Ovary (tissue), 9 donors: ENCODE measurements around the gene ZNF597. TPM values are rescaled to one million over a fixed set of nuclear protein-coding genes. Genes with fewer than 3 reads are reported as not detected.

ENCODE experiments used
- DNase-seq, 5 donors: peaks; one replicate each; pipeline ENCODE4 v3.0.0-alpha.2; 2019 to 2020
- H3K27ac ChIP-seq, 2 donors: fragments of 200-600 bp; one replicate each; pipeline versions ENCODE4 v1.5.1 to v1.8.0; 2019 to 2022
- H3K27me3 ChIP-seq: fragments of 200-600 bp; one replicate; pipeline ENCODE4 v1.8.0; 2022
- H3K36me3 ChIP-seq: fragments of 200-600 bp; sonication (generic); one replicate; pipeline ENCODE4 v1.5.1; 2019
- H3K4me1 ChIP-seq: one replicate; pipeline ENCODE4 v1.8.1; 2013; ENCODE audit warnings: mild to moderate bottlenecking, moderate library complexity; ENCODE audit not compliant: insufficient read depth
- H3K4me3 ChIP-seq: fragments of 200-600 bp; sonication (generic); one replicate; pipeline ENCODE4 v1.5.1; 2017
- H3K9me3 ChIP-seq, 2 donors: fragments of 200-600 bp in 1 of 2; sonication (generic) in 1 of 2; one replicate each; pipeline versions ENCODE4 v1.5.1 to v1.8.1; 2013 to 2019; ENCODE audit warnings: mild to moderate bottlenecking in 1 of 2, moderate library complexity in 1 of 2
- CTCF ChIP-seq, 3 donors: fragments of 450-650 bp in 2 of 3; fragments of 200-600 bp in 1 of 3; IDR thresholded peaks; one replicate each; pipeline versions ENCODE4 v1.5.1 to v1.8.0; 2016 to 2022; ENCODE audit warnings: antibody characterized with exemption in 3 of 3, mild to moderate bottlenecking in 1 of 3
- EP300 ChIP-seq: sonication (generic); formaldehyde crosslinking; IDR thresholded peaks from one replicate; pipeline ENCODE4 v1.6.1; 2017; ENCODE audit warnings: antibody characterized with exemption
- POLR2A ChIP-seq: fragments of 450-650 bp; IDR thresholded peaks from one replicate; pipeline ENCODE4 v1.6.1; 2017; ENCODE audit warnings: antibody characterized with exemption, mild to moderate bottlenecking, moderate library complexity
- WGBS, 3 donors: extraction: QIAGEN DNeasy Blood & Tissue Kit in 1 of 3; methylation state at CpG; one replicate each; pipeline versions ENCODE4 v1.1.5 to v1.1.7; 2013 to 2017; 5-methylcytosine and 5-hydroxymethylcytosine counted together
- intact Hi-C, 4 donors: fragments of 100-400 bp; cut with DNase I; formaldehyde crosslinking; loops; one replicate each; pipeline versions ENCODE4 v1.11.0 to v1.15.1; 2022 to 2023
- polyA plus RNA-seq, 2 donors: library from polyadenylated mRNA; stranded (reverse); fragments of 200-250 nt in 1 of 2; fragments of 350-450 nt in 1 of 2; fragmentation: Illumina TruSeq in 1 of 2; extraction: RNeasy Lipid Tissue Mini Kit (QIAGEN cat#74804) in 1 of 2; gene quantifications; one replicate each; pipeline ENCODE4 v1.2.3, GENCODE V29; 2013 to 2014
- total RNA-seq, 7 donors: library from RNA; depleted of rRNA in 2 of 7; stranded (reverse); fragments of >200 nt in 2 of 7; fragmentation: NEBNext Ultra II Directional in 3 of 7; extraction: Animal tissue kit (Norgen Biotek cat#: 25700) in 3 of 7; gene quantifications; one replicate each; pipeline versions ENCODE4 v1.1.0 to v1.2.4, GENCODE V29; 2016 to 2023
- donor health status: DM: no; HTN: no; CAD: no; lungs with moderate emphysema.
- donor health status: DM: no; HTN: no; CAD: no.
- donor health status: Bipolar disorder and iron deficiency.
- donor health status: DM: yes; HTN: yes; CAD: no.
- donor health status: DM: no; HTN: no; CAD: no.
- donor health status: DM: yes; HTN: yes; CAD: no.

ZNF597 gene
- total and polyA plus RNA-seq, 9 donors: 1.6 to 3.8 (median 3.0) TPM

- H3K4me3 ChIP-seq: peak overlapping the region; percentile 57
- intact Hi-C loops: no loop called here
- H3K9me3 ChIP-seq: no peaks in the 10 kb centered on the region
- WGBS, 3 donors: 38 to 68% (median 38%) methylated on average over 10 of the region's 10 CpGs
- no peaks in the 10 kb centered on the region for H3K27me3 ChIP-seq
- H3K27ac ChIP-seq: no peak overlapping the region
- TF ChIP-seq CTCF (IDR thresholded peaks at IDR 0.05): no peak
- no peak for TF ChIP-seq POLR2A
- TF ChIP-seq EP300: no peak
- peaks cover 4% of the 10 kb centered on the region for H3K4me1 ChIP-seq
- DNase-seq: no peak
- H3K36me3 ChIP-seq: no peaks in the 10 kb centered on the region
Observed at GRCh38 chr16:3444032-3444388, 706 bp upstream of the ZNF597 start.

- intact Hi-C loops: loop anchor here in 1 of 4 donors (5.0 kb wide), 1 partner anchor 42 kb away; no protein-coding TSS in a partner anchor
- Histone ChIP-seq H3K4me1 (peaks cover 4% of the 10 kb centered on the region), H3K4me3 (no peak overlapping the region), H3K27me3 (no peaks in the 10 kb centered on the region), H3K9me3 (no peaks in the 10 kb centered on the region), H3K27ac (no peak overlapping the region), H3K36me3 (no peaks in the 10 kb centered on the region)
- DNase-seq: no peak
- TF ChIP-seq CTCF (IDR thresholded peaks at IDR 0.05) (no peak), EP300 (no peak), POLR2A (no peak)
- WGBS, 3 donors: 82 to 93% (median 88%) methylated on average over 4 of the region's 4 CpGs
Observed at GRCh38 chr16:3439637-3440036, 3.7 kb downstream of the ZNF597 start.

GRCh38 chr16:3434373-3434772, 8.9 kb downstream of the ZNF597 start:
- no peak overlapping the region for H3K27ac ChIP-seq
- intact Hi-C loops: no loop called here
- H3K4me3 ChIP-seq: no peak overlapping the region
- TF ChIP-seq POLR2A (no peak), CTCF (IDR thresholded peaks at IDR 0.05) (no peak), EP300 (no peak)
- peaks cover 0 to 3% of the 10 kb centered on the region in 2 donors for H3K9me3 ChIP-seq
- H3K4me1 ChIP-seq: no peaks in the 10 kb centered on the region
- no peaks in the 10 kb centered on the region for H3K27me3 ChIP-seq
- DNase-seq: no peak
- H3K36me3 ChIP-seq: no peaks in the 10 kb centered on the region

GRCh38 chr16:3431779-3432219, 11.5 kb downstream of the ZNF597 start:
- TF ChIP-seq POLR2A (no peak), CTCF (IDR thresholded peaks at IDR 0.05) (no peak), EP300 (no peak)
- intact Hi-C loops: no loop called here
- WGBS, 3 donors: 56 to 79% (median 75%) methylated on average over 26 of the region's 26 CpGs
- no peaks in the 10 kb centered on the region for H3K4me1 ChIP-seq
- H3K36me3 ChIP-seq: no peaks in the 10 kb centered on the region
- H3K27ac ChIP-seq: no peak overlapping the region
- H3K4me3 ChIP-seq: no peak overlapping the region
- peak; percentile 46 to 74 (median 55) for DNase-seq
- no peaks in the 10 kb centered on the region for H3K27me3 ChIP-seq
- H3K9me3 ChIP-seq: peaks cover 0 to 3% of the 10 kb centered on the region in 2 donors
